ENCODE data around the gene NDEL1. TPM values are rescaled to one million over a fixed set of nuclear protein-coding genes. Genes with fewer than 3 reads are reported as not detected.

Gene NDEL1
- total RNA-seq, 1 donor: 68.8 TPM

DNA sequence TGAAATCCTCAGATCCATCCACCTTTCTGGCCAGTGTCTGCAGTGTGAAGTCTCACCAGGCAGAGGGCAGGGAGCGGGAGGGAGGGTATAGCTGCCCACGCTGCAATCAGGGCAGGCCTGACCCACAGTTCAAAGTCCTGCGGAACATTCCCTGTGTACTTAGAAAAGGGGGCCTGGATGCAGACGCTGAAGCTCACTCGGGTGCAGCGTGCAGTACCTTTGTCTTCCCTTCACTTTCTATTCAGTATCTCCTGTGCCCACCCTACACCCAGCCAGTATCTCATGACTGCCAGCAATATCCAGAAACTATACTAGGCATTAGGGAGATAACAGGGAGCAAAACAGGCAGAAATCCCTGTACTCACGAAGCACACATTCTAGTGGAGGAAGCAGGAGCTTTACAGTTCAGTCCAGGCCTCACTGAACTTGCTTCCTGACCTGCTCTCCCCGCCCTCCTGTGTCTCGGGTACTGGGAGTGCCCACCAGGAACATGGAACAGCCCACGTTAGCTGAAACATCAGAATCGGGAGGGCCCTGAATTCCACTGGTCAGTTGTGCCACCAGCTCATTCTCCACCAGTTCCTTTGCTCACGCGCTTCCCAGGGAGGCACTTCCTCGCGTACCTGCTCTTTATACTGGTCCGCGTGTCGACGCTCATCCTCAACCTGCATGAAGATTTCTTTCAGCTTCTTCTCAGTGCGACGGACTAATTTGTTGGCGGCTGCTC lies 42.2 kb downstream of the NDEL1 start:
- no peak overlapping the region for H3K4me3 ChIP-seq (ENCODE audit: low read depth, low read length)
- no peak for DNase-seq (ENCODE audit: low read depth)
- TF ChIP-seq, protein P1, sequence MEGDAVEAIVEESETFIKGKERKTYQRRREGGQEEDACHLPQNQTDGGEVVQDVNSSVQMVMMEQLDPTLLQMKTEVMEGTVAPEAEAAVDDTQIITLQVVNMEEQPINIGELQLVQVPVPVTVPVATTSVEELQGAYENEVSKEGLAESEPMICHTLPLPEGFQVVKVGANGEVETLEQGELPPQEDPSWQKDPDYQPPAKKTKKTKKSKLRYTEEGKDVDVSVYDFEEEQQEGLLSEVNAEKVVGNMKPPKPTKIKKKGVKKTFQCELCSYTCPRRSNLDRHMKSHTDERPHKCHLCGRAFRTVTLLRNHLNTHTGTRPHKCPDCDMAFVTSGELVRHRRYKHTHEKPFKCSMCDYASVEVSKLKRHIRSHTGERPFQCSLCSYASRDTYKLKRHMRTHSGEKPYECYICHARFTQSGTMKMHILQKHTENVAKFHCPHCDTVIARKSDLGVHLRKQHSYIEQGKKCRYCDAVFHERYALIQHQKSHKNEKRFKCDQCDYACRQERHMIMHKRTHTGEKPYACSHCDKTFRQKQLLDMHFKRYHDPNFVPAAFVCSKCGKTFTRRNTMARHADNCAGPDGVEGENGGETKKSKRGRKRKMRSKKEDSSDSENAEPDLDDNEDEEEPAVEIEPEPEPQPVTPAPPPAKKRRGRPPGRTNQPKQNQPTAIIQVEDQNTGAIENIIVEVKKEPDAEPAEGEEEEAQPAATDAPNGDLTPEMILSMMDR (IDR thresholded peaks at IDR 0.05; ENCODE audit: insufficient read depth, low read length): no peak

DNA sequence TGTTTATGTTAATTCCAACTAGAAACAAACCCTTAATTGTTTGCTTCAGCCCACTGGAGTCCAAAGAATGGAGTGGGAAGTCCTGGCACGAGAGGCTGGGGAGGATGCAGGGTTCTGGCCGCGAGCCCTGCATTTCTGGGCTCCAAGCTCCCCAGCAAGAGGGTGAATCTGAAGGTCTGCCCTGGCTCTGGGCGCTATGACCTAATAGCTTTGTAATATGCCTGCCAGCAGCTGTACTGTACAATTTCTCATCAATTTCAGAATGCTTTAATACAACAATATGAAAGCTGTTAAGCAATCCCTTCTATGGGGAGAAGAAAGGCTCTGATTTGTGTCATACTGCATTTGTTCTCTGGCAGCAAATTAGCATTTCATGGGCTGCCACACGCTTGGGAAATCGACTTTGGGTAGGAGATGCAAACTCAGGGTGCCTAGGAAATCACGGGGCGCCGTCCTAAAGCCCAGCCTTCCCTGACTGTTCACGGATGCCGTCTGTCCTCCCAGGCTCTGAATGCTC lies 43.8 kb downstream of the NDEL1 start:
- H3K4me3 ChIP-seq (ENCODE audit: low read depth, low read length): no peak overlapping the region
- peak; percentile 97 for DNase-seq (ENCODE audit: low read depth)
- TF ChIP-seq, protein P1 (IDR thresholded peaks at IDR 0.05; ENCODE audit: insufficient read depth, low read length): no peak

DNA sequence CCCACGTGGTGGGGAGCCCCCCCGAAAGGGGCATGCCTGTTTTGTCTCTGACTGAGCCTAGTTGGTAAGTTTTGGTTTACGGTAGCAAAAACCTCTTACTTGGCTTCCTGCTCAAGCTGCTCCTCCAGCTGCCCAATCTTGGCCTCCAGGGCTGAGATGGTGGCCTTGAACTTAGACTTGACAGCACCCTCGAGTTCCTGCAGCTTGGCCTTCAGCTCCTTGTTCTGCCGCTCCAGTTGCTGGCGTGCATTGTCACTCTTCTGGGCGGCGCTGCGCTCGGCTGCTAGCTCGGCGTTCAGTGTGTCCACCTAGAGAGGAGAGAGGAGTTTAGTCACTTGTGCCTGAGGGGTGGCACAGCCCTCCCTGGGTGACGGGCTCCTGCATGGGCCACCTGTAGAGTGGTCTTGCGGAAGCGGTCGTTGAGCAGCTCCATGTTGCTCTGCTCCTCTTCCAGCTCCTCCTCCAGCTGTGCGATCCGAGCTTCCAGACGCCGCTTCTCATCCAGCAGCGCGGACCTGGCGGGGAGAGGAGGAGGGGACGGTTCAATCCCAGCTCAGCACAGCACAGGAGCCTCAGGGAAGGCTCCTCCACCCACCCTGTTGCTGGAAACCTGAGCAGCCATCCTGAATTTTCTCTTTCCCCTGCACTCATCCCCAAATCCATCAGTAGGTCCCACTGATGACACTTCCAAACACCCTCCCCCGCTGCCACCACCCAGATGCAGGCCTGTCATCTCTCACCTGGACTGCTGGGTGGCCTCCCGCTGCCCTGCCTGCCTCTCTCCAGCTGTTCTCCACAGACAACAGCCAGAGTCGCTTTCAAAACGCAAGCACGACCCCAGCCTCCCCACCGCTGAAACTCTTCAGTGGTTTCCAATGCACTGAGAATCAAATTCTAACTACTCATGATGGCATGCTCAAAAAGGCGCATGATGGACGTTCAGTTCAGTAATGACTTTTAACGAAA lies 44.6 kb downstream of the NDEL1 start:
- no peak overlapping the region for H3K4me3 ChIP-seq (ENCODE audit: low read depth, low read length)
- TF ChIP-seq, protein P1 (IDR thresholded peaks at IDR 0.05; ENCODE audit: insufficient read depth, low read length): no peak
- no peak for DNase-seq (ENCODE audit: low read depth)

DNA sequence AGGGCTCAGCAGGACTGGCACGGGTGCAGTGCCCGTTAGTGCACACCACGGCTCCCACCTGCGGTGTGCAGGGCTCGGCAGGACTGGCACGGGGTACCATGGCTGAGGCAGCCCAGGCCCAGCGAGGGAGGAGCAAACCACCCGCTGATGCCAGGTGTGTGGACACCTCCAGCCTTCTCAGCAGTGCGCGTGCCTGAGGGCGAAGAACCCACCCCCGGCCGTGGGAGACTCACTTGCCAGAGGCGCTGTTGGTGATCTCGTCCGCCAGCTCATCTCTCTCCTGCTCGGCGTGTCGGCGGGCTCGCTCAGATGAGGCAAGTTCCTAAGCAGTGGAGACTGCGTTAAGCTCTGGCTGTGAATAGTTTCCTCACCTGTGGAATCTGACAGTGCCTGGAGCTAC lies 45.4 kb downstream of the NDEL1 start:
- TF ChIP-seq, protein P1 (IDR thresholded peaks at IDR 0.05; ENCODE audit: insufficient read depth, low read length): no peak
- DNase-seq (ENCODE audit: low read depth): no peak
- H3K4me3 ChIP-seq (ENCODE audit: low read depth, low read length): no peak overlapping the region

DNA sequence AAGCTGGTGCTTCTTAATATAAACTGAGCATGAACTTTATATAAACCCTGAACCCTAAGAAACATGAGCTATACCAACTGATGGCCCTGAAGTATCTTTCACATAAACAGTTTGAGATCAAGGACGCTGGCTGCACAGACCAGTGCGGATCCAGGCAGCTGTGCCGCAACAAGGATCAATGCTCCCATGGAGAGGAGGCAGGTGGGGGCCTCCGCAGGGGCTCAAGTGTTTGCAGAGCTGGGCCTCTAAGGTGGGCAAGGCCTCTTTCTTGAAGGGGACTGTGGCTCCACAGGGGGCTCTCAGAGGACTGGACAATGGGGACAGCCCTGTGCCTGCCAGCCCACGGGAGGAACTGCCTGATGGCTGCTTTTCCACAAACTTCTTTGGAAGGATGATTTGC lies 46.0 kb downstream of the NDEL1 start:
- TF ChIP-seq, protein P1 (IDR thresholded peaks at IDR 0.05; ENCODE audit: insufficient read depth, low read length): no peak
- no peak for DNase-seq (ENCODE audit: low read depth)
- H3K4me3 ChIP-seq (ENCODE audit: low read depth, low read length): no peak overlapping the region

DNA sequence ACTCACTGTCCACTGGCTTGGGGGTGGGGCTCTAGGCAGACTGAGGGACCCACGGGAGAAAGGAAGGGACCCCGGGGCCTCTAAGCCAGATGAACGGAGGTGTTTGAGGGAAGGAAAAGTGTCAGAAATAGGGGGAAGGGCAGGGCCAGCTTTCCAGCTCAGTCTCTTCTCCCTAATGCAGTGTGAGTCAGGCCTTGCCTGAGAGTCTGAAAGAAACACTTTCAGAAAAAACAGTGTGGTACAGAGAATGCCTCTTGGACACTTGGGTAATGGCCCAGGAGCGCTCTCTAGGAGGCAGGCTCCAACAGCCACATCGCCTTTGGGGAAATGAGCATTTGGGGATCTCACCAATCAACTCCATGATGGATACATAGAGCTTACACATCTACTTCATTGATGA lies 46.9 kb downstream of the NDEL1 start:
- H3K4me3 ChIP-seq (ENCODE audit: low read depth, low read length): no peak overlapping the region
- TF ChIP-seq, protein P1 (IDR thresholded peaks at IDR 0.05; ENCODE audit: insufficient read depth, low read length): no peak
- DNase-seq (ENCODE audit: low read depth): no peak
